HEK293 (cell line): ENCODE measurements around the gene LY6G6D.

ENCODE experiments used
- CTCF ChIA-PET: fragments of 350-600 bp; formaldehyde crosslinking; extraction: SDS; loops from one replicate; lab custom pipeline; 2021; ENCODE audit warnings: antibody characterized with exemption; lab: Yijun Ruan, JAX
- POLR2A ChIA-PET: fragments of 300-600 bp; formaldehyde crosslinking; extraction: SDS; loops from one replicate; lab custom pipeline; 2020; ENCODE audit warnings: antibody characterized with exemption, inconsistent platforms; lab: Yijun Ruan, JAX
- H3K27ac ChIP-seq: fragments of 200-500 bp; sonication (Bioruptor generic); 2 replicates; pipeline ENCODE4 v1.5.1; 2014; ENCODE audit warnings: low read depth, low read length, control low read depth, inconsistent platforms; ENCODE audit errors: extremely low read depth
- H3K36me3 ChIP-seq, 2 experiments: fragments of 200-500 bp in 1 of 2; sonication (Bioruptor generic) in 1 of 2; 1 replicate in 1 of 2; 2 replicates in 1 of 2; pipeline ENCODE4 v1.5.1; 2014 to 2017; ENCODE audit warnings: inconsistent platforms in 2 of 2, low read length in 2 of 2; ENCODE audit not compliant: control insufficient read depth in 2 of 2, insufficient read depth in 1 of 2
- H3K4me1 ChIP-seq: fragments of 200-500 bp; sonication (Bioruptor generic); 2 replicates; pipeline ENCODE4 v1.5.1; 2014; ENCODE audit warnings: mild to moderate bottlenecking, low read length, inconsistent platforms; ENCODE audit not compliant: control insufficient read depth, insufficient read depth
- H3K4me3 ChIP-seq: 2 replicates; pipeline ENCODE4 v1.5.1; 2011; ENCODE audit warnings: low read depth, mild to moderate bottlenecking, control low read depth, low read length, moderate library complexity
- H3K9me3 ChIP-seq: fragments of 200-500 bp; sonication (Bioruptor generic); 2 replicates; pipeline ENCODE4 v1.5.1; 2014; ENCODE audit warnings: low read depth, low read length, inconsistent platforms; ENCODE audit not compliant: control insufficient read depth, insufficient read depth
- AEBP2 ChIP-seq: fragments of 450-650 bp; formaldehyde crosslinking; IDR thresholded peaks from 2 replicates; pipeline ENCODE4 v1.5.1; 2016; ENCODE audit warnings: missing biosample characterization, missing genetic modification characterization, borderline replicate concordance
- ATF2 ChIP-seq: fragments of 450-650 bp; formaldehyde crosslinking; IDR thresholded peaks from 2 replicates; pipeline ENCODE4 v1.5.1; 2016; ENCODE audit warnings: missing biosample characterization, missing genetic modification characterization, low read depth
- BCL11A ChIP-seq: fragments of 450-650 bp; formaldehyde crosslinking; IDR thresholded peaks from 2 replicates; pipeline ENCODE4 v1.5.1; 2016; ENCODE audit warnings: low read depth, missing biosample characterization, missing genetic modification characterization
- GLI2 ChIP-seq: fragments of 450-650 bp; formaldehyde crosslinking; IDR thresholded peaks from 2 replicates; pipeline ENCODE4; 2017; ENCODE audit warnings: missing biosample characterization, missing genetic modification characterization, low read depth, borderline replicate concordance
- GLI4 ChIP-seq: fragments of 450-650 bp; formaldehyde crosslinking; IDR thresholded peaks from 2 replicates; pipeline ENCODE4 v1.5.1; 2016; ENCODE audit warnings: missing biosample characterization, missing genetic modification characterization
- HOXC10 ChIP-seq: sonication (generic); formaldehyde crosslinking; IDR thresholded peaks from 2 replicates; pipeline ENCODE4 v1.8.1; 2023; ENCODE audit warnings: mild to moderate bottlenecking, missing genetic modification reagents
- SCRT1 ChIP-seq: fragments of 450-650 bp; formaldehyde crosslinking; IDR thresholded peaks from 2 replicates; pipeline ENCODE4 v1.5.1; 2016; ENCODE audit warnings: missing biosample characterization, missing genetic modification characterization, borderline replicate concordance
- ZBTB11 ChIP-seq: fragments of 450-650 bp; formaldehyde crosslinking; conservative IDR thresholded peaks from 2 replicates; pipeline ENCODE4 v1.5.1; 2016; ENCODE audit warnings: low read depth, missing biosample characterization, missing genetic modification characterization
- ZBTB44 ChIP-seq: fragments of 450-650 bp; IDR thresholded peaks from 2 replicates; pipeline ENCODE4 v1.5.1; 2018; ENCODE audit warnings: missing biosample characterization, mild to moderate bottlenecking, missing genetic modification characterization
- ZBTB6 ChIP-seq: fragments of 450-650 bp; formaldehyde crosslinking; IDR thresholded peaks from 2 replicates; pipeline ENCODE4 v1.5.1; 2017; ENCODE audit warnings: missing biosample characterization, missing genetic modification characterization
- ZFHX2 ChIP-seq: fragments of 450-650 bp; formaldehyde crosslinking; conservative IDR thresholded peaks from 2 replicates; pipeline ENCODE4 v1.5.1; 2016; ENCODE audit warnings: missing biosample characterization, missing genetic modification characterization
- ZNF169 ChIP-seq: fragments of 450-650 bp; formaldehyde crosslinking; IDR thresholded peaks from 2 replicates; pipeline ENCODE4 v1.5.1; 2016; ENCODE audit warnings: missing biosample characterization, missing genetic modification characterization
- ZNF202 ChIP-seq: fragments of 450-650 bp; formaldehyde crosslinking; IDR thresholded peaks from 2 replicates; pipeline ENCODE4 v1.5.1; 2016; ENCODE audit warnings: missing biosample characterization, missing genetic modification characterization, borderline replicate concordance
- ZNF350 ChIP-seq: fragments of 450-650 bp; formaldehyde crosslinking; IDR thresholded peaks from 2 replicates; pipeline ENCODE4 v1.5.0; 2017; ENCODE audit warnings: missing biosample characterization, mild to moderate bottlenecking, missing genetic modification characterization
- ZNF449 ChIP-seq: fragments of 450-650 bp; formaldehyde crosslinking; IDR thresholded peaks from 2 replicates; pipeline ENCODE4 v1.5.1; 2017; ENCODE audit warnings: missing biosample characterization, mild to moderate bottlenecking, missing genetic modification characterization, moderate library complexity
- ZNF488 ChIP-seq: fragments of 450-650 bp; formaldehyde crosslinking; IDR thresholded peaks from 2 replicates; pipeline ENCODE4 v1.5.1; 2016; ENCODE audit warnings: missing biosample characterization, missing genetic modification characterization
- ZNF621 ChIP-seq: fragments of 450-650 bp; formaldehyde crosslinking; IDR thresholded peaks from 2 replicates; pipeline ENCODE4 v1.5.1; 2017; ENCODE audit warnings: missing biosample characterization, missing genetic modification characterization
- ZNF677 ChIP-seq: fragments of 450-650 bp; IDR thresholded peaks from 2 replicates; pipeline ENCODE4 v1.5.0; 2018; ENCODE audit warnings: missing biosample characterization, mild to moderate bottlenecking, missing genetic modification characterization, moderate library complexity
- ZNF701 ChIP-seq: fragments of 450-650 bp; formaldehyde crosslinking; IDR thresholded peaks from 2 replicates; pipeline ENCODE4 v1.5.1; 2016; ENCODE audit warnings: missing biosample characterization, missing genetic modification characterization
- ZNF707 ChIP-seq: fragments of 450-650 bp; formaldehyde crosslinking; IDR thresholded peaks from 2 replicates; pipeline ENCODE4 v1.5.1; 2016; ENCODE audit warnings: missing biosample characterization, missing genetic modification characterization

The LY6G6D gene

GRCh38 chr6:31692353-31692752, 22.8 kb upstream of the LY6G6D start (continued):
- TF ChIP-seq GLI2 (tag by site-specific recombination) (no peak), ZBTB44 (tag by site-specific recombination) (no peak), HOXC10 (CRISPR knock-in tag) (no peak), AEBP2 (tag by site-specific recombination) (no peak), ZNF707 (no peak), GLI4 (tag by site-specific recombination) (no peak), ATF2 (tag by site-specific recombination) (no peak), ZBTB6 (tag by site-specific recombination) (no peak), ZNF488 (tag by site-specific recombination) (no peak), ZBTB11 (no peak)

- Histone ChIP-seq H3K36me3 (peaks cover 0 to 73% of the 10 kb centered on the region in 2 experiments; a peak in 2 of 3 replicates), H3K4me1 (no peaks in the 10 kb centered on the region), H3K9me3 (no peaks in the 10 kb centered on the region), H3K27ac (no peak overlapping the region), H3K4me3 (no peak overlapping the region)
- POLR2A ChIA-PET, result interaction anchor here (1.0 to 4.0 kb wide), 5 partner anchors 10 to 142 kb away, joined by 3 to 30 read pairs (median 6); partner anchors contain the start of genes ABHD16A and HSPA1B
- CTCF ChIA-PET, result interaction anchor here (0.6 to 4.6 kb wide), 4 partner anchors 9 to 94 kb away, joined by 3 to 24 read pairs (median 6); partner anchors contain the start of gene LY6G5C
- TF ChIP-seq ZNF202 (tag by site-specific recombination) (no peak), ZNF677 (tag by site-specific recombination) (no peak), ZNF449 (tag by site-specific recombination) (no peak), ZNF169 (tag by site-specific recombination) (no peak), ZNF701 (tag by site-specific recombination) (no peak), BCL11A (tag by site-specific recombination) (no peak), ZNF621 (tag by site-specific recombination) (no peak), SCRT1 (tag by site-specific recombination) (no peak), HOXC10 (CRISPR knock-in tag) (no peak), ZNF350 (no peak), ZFHX2 (no peak)
Measured at GRCh38 chr6:31692886-31693285, 22.3 kb upstream of the LY6G6D start.
